ENCODE results near the gene CNN1. TPM values are rescaled to one million over a fixed set of nuclear protein-coding genes. Genes with fewer than 3 reads are reported as not detected.
"Not testable (repeated sequence)": the region's sequence is repeated elsewhere in the genome, so short reads cannot be mapped to it uniquely, and the experiment has no call there.

Gene CNN1
- total and polyA plus RNA-seq, 7 donors, result 4.9 to 3,058 (median 1,586) TPM

DNA sequence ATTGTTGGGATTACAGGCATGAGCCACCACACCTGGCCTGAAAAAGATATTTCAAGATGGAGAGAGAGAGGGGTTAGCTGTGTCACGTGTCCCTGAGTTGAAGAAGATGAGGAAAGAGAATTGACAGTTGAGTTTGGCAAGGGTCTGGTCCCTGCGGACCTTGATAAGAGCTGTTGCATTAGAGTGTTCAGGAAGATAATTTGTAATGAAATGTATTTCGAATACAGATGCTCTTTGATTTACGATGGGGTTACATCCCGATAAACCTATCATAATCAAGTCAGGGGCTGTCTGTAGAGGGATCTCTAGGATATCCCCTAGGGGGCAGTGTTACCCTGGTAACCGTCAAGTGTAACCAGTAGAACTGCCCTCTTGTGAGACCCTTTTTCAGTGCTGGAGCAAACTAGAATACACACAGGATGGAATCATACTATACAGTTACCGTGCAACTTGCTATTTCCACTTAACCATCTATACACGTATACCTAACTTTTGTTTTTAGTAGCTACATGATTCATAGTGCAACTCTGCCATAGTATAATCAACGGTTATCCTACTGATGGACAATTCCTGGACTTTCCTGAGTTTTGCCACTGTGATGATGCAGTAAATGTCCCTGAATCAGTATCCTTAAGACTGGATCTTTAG lies 21.9 kb downstream of the CNN1 start:
- DNase-seq, result peak; percentile 66
- Histone ChIP-seq H3K9me3 (no peaks in the 10 kb centered on the region), H3K27ac (peak overlapping the region in 2 of 4 donors; percentile 19 to 86), H3K27me3 (no peaks in the 10 kb centered on the region), H3K36me3 (peaks cover 0 to 4% (median 0%) of the 10 kb centered on the region in 4 donors), H3K4me3 (no peak overlapping the region), H3K4me1 (peaks cover 0 to 41% (median 32%) of the 10 kb centered on the region in 4 donors)
- intact Hi-C loops (cut with DNase I), result loop anchor here (2.0 to 5.0 kb wide), 2 partner anchors 26 to 33 kb away; partner anchors contain the start of gene ECSIT
- WGBS, 2 donors, result 15 to 17% methylated on average over 9 of the region's 9 CpGs
- TF ChIP-seq POLR2A (IDR thresholded peaks at IDR 0.05), result no peak
- no peak for TF ChIP-seq POLR2AphosphoS5 (IDR thresholded peaks at IDR 0.05)
- TF ChIP-seq, protein P1, sequence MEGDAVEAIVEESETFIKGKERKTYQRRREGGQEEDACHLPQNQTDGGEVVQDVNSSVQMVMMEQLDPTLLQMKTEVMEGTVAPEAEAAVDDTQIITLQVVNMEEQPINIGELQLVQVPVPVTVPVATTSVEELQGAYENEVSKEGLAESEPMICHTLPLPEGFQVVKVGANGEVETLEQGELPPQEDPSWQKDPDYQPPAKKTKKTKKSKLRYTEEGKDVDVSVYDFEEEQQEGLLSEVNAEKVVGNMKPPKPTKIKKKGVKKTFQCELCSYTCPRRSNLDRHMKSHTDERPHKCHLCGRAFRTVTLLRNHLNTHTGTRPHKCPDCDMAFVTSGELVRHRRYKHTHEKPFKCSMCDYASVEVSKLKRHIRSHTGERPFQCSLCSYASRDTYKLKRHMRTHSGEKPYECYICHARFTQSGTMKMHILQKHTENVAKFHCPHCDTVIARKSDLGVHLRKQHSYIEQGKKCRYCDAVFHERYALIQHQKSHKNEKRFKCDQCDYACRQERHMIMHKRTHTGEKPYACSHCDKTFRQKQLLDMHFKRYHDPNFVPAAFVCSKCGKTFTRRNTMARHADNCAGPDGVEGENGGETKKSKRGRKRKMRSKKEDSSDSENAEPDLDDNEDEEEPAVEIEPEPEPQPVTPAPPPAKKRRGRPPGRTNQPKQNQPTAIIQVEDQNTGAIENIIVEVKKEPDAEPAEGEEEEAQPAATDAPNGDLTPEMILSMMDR (IDR thresholded peaks at IDR 0.05), result peak in 3 of 4 experiments; percentile 23 to 49 (median 48)
- no peak for TF ChIP-seq EP300 (IDR thresholded peaks at IDR 0.05)

DNA sequence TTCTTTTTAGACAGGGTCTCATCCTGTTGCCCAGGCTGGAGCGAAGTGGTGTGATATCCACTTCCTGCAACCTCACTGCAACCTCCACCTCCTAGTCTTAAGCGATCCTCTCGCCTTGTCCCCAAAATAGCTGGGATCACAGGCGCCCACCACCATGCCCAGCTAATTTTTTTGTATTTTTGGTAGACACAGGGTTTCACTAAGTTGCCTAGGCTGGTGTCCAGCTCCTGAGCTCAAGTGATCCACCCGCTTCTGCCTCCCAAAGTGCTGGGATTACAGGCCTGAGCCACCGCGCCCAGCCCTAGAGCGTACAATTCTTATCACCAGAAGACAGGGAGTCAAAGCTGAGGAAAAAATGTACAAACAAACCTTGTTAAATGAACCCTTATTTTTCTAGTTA lies 24.9 kb downstream of the CNN1 start:
- H3K36me3 ChIP-seq, result no peaks in the 10 kb centered on the region
- 87 to 91% methylated on average over 8 of the region's 8 CpGs for WGBS, 2 donors
- no peak overlapping the region for H3K27ac ChIP-seq
- no peaks in the 10 kb centered on the region for H3K9me3 ChIP-seq
- no peak for DNase-seq
- no peak overlapping the region for H3K4me3 ChIP-seq
- intact Hi-C loops (cut with DNase I), result loop anchor here (5.0 kb wide), 1 partner anchor 36 kb away; the partner anchor contains the start of gene ECSIT
- no peak for TF ChIP-seq EP300 (IDR thresholded peaks at IDR 0.05)
- TF ChIP-seq, protein P1 (IDR thresholded peaks at IDR 0.05), result no peak
- H3K4me1 ChIP-seq, result peaks cover 0 to 16% (median 12%) of the 10 kb centered on the region in 4 donors
- H3K27me3 ChIP-seq, result no peaks in the 10 kb centered on the region

DNA sequence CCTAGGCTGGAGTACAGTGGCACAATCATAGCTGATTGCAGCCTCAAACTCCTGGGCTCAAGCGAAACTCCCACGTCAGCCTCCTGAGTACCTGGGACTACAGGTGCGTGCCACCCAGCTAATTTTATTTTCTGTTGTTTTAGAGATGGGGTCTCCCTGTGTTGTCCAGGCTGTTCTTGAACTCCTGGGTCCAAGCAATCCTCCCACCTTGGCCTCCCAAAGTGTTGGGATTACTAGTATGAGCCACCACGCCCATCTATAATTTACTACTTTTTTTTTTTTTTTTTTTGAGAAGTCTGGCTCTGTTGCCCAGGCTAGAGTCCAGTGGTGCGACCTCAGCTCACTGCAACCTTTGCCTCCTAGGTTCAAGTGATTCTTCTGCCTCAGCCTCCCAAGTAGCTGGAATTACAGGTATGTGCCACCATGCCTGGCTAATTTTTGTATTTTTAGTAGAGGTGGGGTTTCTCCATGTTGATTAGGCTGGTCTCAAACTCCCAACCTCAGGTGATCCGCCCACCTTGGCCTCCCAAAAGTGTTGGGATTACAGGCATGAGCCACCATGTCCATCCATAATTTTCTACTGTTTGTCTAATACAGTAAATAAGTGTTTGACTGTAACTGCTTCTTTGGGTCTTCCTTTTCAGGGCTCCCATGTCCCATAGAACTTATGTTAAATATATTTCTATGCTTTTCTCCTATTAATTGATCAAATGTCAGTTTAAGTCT lies 25.6 kb downstream of the CNN1 start:
- not testable (repeated sequence) for H3K4me3 ChIP-seq, H3K9me3 ChIP-seq, H3K36me3 ChIP-seq, H3K27me3 ChIP-seq, DNase-seq, H3K27ac ChIP-seq
- H3K4me1 ChIP-seq, result peaks cover 0 to 15% (median 11%) of the 10 kb centered on the region in 4 donors
- 91 to 93% methylated on average over 6 of the region's 6 CpGs for WGBS, 2 donors
- intact Hi-C loops (cut with DNase I), result loop anchor here (5.0 kb wide), 1 partner anchor 37 kb away; the partner anchor contains the start of gene ECSIT

DNA sequence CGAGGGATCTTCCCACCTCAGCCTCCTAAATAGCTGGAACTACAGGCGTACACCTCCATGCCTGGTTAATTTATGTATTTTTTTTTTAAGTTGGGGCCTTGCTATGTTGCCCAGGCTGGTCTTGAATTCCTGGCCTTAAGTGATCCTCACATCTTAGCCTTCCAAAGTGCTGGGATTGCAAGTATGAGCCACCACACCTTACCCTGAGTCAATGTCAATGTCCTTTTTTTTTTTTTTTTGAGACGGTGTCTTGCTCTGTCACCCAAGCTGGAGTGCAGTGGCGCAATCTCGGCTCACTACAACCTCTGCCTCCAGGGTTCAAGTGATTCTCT lies 27.0 kb downstream of the CNN1 start:
- H3K27me3 ChIP-seq; DNase-seq; H3K4me1 ChIP-seq; intact Hi-C loops (cut with DNase I); H3K27ac ChIP-seq; H3K36me3 ChIP-seq; H3K4me3 ChIP-seq; H3K9me3 ChIP-seq: not testable (repeated sequence)
- WGBS, 2 donors, result 89 to 91% methylated on average over 5 of the region's 5 CpGs

DNA sequence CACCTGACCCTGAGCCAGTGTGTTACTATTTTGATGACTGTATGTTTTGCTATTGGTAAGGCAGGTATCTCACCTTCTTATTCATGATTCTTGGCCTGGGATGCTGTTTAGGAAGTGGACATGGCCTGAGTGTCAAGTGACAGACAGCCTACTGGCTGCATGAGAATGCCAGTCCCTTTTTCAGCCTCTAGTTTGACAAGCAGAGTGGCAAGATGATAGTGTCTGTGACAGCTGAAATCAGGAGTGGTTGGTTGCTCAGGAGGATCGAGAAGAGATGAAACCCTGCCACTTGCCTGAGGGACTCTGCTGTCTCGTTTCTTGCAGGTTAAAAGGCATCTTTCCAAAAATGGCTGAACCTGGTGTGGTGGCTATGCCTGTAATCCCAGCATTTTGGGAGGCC lies 27.5 kb downstream of the CNN1 start:
- Histone ChIP-seq H3K27ac (no peak overlapping the region), H3K4me3 (no peak overlapping the region), H3K27me3 (no peaks in the 10 kb centered on the region), H3K4me1 (no peaks in the 10 kb centered on the region), H3K9me3 (no peaks in the 10 kb centered on the region), H3K36me3 (no peaks in the 10 kb centered on the region)
- TF ChIP-seq POLR2A (IDR thresholded peaks at IDR 0.05), result no peak
- TF ChIP-seq, protein P1 (IDR thresholded peaks at IDR 0.05), result no peak
- no peak for TF ChIP-seq EP300 (IDR thresholded peaks at IDR 0.05)
- no peak for TF ChIP-seq POLR2AphosphoS5 (IDR thresholded peaks at IDR 0.05)
- DNase-seq, result no peak
- intact Hi-C loops (cut with DNase I), result no loop called here
- 87 to 92% methylated on average over 2 of the region's 2 CpGs for WGBS, 2 donors

Data from sigmoid colon (tissue), 7 donors.